NCI-H2227 treated with DMSO at 0.1 percent for 48 hours (cell line): ENCODE data around the gene ADIRF.
"Not testable (repeated sequence)": the region's sequence is repeated elsewhere in the genome, so short reads cannot be mapped to it uniquely, and the experiment has no call there.

Experiments
- DNase-seq: peaks from one replicate; lab custom pipeline; 2025; lab: John Stamatoyannopoulos, UW

Gene ADIRF

DNA sequence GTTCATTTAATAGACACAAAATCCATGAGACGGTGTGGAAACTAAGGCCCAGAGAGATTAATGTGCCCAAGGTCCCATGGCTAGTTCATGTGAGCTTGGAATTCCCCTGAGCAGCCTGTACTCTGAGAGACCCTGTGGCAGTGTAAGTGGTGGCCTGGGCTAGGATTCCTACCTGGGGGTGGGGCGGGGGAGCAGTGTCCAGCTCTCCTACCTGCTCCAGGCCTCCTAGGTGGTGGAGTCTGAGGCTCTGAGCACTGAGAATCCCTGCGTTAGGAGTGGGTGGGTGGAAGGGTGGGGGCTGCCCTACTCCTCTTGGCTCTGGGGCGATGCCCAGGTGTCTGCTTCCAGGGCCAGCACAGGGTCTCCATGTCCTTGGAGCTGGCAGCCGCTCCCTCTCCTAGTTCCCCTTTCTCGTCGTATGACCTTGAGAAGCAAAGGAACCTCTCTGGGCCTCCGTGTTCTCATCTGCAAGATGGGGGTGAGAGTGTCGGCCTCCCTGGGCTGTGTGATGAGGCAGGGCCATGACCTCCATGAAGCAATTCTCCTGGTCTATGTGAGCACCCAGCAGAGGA is 7.3 kb upstream of the ADIRF start:
- DNase-seq, result no peak

DNA sequence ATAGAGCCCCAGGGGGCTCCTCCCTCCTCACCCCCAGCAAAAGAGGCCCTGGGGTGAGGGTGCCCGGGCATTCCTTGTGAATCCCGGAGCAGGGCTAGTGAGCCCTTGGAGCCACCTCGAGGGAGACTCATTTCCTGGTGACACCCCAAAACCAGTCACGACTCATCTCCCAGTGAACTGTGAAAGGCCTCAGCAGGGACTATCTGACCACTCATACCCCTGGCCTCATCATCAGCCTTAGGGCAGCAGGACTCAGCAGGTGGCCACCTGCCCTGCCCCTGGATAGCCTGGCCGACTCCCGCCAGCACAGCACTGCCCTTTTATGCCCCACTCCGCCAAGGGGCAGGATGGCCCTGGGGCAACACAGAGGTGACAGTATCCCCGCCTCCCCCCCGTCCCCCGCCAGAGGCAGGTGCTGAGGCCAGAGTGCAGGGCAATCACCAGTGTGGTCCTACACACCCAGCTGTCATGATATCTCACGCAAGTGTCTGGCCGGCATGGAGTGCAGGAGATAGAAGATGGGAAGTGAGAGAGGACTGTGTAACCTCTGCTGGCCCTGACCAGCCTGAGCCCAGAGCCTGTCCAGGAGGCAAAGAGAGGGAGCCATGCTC is 6.7 kb upstream of the ADIRF start:
- DNase-seq, result no peak

DNA sequence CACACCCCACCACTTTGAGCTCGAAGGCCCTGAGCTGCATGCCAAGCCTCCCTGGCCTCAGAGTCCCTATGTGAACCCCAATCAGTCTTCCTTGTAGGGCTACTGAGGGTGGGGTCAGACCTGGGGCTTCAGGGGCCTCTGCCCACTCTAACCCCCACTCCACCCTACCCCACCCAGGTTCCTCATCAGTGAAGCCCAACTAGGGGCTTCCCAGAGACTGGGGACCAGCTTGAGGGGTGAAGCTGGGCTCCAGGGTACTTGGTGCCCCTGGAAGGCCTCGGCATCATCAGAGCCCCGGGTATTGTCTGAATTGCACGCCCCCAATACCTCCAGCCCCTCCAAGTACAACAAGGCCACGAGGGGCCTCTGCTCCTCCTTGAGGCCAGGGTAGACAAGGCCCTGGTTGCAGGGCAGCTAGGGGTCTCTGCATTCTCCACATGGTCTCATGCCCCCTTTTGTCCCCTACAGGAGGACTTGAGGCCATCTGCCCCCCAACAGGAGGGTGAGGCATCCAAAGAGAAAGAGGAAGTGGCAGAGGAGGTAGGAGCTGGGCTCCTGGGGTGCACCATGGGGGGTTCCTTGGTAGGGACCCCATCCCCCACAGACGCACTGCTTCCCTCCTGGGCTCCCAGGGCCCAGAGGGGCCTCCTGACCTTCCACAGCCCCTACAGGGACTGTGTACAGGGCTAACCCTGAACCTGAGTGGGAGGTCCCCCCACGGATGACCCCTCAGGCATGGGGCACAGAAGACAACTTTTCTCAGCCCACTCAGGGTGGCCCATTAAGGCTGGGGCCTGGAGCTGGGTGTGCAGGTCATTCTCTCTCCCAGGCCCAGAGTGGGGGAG is 5.9 kb upstream of the ADIRF start:
- DNase-seq, result no peak

DNA sequence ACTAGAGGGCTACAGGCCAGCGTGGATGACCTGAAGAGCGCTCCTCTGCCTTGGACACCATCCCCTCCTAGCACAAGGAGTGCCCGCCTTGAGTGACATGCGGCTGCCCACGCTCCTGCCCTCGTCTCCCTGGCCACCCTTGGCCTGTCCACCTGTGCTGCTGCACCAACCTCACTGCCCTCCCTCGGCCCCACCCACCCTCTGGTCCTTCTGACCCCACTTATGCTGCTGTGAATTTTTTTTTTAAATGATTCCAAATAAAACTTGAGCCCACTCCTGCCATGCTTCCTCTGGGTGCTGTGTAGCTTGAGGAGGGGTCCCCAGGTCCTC is 5.3 kb upstream of the ADIRF start:
- DNase-seq, result no peak

DNA sequence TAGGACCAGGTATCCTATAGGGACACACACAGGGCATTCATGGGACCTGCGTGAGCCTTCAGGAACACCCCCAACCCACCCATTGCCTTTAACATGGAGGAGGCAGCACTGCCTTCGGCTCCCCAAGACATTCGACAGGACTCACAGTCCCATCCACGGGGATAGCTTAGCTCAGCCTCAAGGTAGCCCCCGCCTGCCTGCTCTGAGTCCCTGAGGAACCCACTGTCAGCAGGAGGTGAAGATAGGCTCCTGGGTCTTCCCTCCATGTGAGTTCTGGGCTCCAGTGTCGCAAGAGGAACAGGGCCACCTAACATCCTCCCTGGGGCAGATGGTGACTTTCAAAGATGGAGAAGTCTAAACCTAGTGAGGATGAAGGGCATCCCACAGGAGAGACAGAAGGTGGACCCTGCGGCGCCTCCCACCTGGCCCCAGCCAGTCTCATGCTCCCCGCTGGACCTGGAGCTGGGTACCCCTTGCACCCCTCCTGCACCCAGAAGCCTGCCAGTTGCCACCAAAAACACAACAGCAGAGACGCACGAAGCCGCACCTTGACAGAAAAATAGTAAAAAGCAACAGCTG is 4.9 kb upstream of the ADIRF start:
- DNase-seq, result no peak

DNA sequence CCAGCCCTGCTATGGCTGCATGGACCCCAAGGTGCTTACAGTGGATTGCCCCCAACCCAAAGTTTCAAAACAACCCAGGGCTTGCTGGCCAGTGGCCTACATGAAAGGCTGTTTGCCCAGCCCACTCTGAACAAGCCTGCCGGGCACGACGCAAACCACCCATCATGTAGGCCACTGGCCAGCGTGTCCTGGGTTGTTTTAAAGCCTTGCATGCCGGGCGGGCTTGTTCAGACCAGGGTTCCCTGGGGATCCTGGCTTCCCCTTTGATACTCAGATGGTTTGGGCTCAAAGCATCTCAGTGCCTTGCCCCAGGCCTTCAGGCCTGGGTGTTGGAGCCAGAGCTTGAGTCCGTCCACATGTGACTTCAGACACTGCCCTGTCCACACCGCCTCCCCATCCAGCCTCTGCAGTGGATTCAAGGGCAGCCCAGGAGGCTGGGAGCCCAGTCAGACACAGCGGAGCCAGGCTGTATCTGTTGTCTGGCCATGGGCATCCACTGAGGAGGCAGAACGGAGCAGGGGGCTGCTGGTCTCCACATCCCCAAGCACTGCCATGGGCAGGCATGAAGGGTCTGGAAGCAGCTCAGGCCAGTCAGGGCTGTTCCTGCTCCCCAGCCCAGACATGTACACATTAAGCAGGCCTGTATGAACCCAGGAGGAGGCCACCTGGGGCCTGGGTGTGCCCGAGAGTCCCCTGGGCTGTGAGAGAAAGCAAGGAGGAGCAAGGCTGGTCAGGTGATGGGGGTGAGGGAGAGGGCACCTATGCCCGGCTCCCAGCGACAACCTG is 4.0 kb upstream of the ADIRF start:
- DNase-seq, result no peak

DNA sequence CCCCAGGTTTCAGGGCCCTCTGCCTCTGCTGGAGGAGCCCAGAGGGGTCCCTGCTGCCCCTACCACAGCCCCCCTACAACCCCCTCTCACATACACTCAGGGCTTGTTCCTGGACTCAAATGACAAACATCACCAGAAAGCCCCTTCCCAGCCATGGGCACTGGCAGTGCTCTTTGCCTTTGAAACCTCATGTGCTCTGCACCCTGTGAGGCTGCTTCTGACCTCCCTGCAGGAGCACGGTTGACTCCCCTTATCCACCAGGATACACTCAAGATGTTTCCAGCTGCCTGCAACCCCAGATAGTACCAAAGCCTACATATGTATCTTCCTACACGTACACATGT is 3.5 kb upstream of the ADIRF start:
- no peak for DNase-seq

DNA sequence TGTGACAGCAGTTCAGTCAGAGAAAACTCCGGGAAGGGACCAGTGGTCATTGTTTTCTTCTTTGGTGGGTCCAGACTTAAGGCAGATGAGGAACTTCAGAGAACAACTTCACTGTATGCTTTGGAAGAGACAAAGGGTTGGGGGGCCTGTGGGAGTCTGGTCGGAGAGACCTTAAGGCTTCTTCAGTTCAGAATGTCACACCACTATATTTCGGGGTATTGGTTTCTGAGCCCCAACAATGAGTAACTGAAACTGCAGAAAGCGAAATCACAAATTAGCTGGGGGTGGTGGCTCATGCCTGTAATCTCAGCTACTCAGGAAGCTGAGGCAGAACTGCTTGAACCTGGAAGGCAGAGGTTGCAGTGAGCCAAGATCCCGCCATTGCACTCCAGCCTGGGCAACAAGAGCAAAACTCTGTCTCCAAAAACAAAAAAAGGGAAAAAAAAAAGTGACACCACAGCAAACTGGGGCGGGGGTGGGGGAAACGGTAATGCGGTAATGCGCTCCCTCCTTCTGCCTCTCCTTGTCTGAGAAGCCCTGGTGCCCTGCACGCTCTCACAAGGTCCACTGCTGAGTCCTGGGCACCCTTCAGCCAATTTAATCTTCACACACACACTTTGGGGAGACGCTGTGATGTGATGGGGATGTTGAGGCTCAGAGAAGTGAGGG is 2.2 kb upstream of the ADIRF start:
- DNase-seq, result no peak

DNA sequence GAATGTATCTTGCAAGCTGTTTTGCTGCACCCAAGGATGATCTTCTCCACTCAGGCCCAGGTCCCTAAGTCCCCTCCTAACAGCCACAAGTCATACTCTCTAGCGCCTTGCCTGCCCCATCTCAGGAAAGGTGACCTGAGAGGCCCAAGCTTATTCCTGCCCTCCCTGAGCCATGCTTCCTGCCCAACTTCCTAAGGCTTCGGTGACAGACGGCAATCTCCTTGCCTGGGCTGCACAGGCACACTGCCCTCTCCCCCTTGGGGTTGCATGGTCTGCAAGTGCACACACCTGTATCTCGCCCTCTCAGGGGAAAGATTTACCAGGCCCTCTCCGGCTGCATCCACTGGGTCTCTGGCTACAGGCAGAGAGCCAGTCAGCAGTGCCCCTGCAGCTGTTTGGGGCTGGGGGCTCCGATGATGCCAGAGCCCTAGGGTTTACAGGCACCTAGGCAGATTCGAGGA is 771 bp upstream of the ADIRF start:
- no peak for DNase-seq

DNA sequence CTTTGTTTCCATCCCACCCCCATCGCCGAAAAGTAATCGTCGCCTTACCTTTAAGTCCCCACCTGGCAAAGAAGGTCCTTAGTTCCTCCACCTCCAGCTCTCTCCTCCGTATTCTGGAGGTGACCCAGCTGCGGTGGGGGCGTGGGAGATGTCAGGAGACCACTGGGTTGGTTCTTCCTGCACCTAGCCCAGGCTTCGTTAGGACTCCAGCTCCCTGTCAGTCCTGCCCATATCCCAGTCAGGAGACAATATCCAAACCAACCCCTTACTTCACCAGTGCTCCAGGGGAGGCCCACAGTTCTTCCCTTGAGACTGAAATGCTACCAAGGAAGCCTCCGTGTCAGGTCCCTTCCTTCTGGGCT is 693 bp downstream of the ADIRF start:
- no peak for DNase-seq

DNA sequence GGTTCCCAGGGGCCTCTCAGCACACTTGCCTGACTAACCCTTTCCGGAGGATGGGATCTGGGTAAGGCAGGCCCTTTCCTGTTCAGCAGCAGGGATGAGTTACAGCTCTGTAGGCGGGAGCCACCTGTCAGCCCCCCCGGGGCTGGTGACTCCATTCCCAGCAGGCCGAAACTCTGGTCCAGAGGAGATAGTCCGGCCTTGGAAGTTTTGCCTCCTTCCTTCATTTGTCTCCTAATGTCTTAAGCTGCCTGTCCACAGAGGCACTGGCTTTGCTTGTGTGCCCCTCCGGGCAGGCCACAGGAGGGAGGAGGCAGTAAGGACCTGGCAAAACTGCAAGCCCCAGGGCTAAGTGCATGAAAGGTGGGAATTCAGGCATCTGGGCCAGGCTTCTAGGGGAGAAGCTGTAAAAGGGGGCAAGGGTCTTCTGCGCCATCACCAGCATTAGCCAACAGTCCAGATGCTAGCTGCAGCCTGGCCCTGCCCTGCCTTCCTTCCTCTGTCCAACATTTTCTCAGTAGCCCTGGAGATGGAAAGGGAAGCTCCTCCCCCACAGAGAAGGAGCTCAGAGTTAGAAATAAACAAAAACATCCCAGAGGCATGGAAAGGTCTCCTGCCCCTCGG is 1.2 kb downstream of the ADIRF start:
- no peak for DNase-seq

DNA sequence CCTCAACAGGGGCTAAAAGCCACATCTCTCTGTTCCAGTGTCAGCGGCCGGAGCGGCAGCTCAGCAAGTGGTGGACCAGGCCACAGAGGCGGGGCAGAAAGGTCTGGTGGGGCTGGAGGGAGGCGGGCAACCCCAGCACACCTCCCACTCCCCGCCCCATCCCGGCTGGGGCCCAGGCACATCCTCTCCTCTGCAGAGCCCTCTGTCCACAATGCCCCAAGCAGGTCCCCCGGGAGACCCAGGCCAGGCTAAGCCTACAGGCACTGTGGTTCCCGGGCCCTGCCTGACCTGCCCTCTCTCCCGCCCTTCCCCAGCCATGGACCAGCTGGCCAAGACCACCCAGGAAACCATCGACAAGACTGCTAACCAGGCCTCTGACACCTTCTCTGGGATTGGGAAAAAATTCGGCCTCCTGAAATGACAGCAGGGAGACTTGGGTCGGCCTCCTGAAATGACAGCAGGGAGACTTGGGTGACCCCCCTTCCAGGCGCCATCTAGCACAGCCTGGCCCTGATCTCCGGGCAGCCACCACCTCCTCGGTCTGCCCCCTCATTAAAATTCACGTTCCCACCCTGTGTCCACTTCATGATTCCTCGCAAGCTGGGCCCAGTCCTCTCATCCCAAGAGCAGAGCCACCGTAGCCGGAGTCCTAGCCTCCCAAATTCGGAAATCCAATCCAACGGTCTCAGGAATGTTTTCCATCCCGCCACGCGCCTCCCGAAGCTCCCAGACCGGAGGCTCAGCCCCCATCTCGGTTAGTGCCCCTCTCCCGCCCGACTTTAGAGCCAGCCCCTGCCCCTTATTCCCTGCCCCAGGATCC is 2.1 kb downstream of the ADIRF start:
- DNase-seq, result peak; percentile 3

DNA sequence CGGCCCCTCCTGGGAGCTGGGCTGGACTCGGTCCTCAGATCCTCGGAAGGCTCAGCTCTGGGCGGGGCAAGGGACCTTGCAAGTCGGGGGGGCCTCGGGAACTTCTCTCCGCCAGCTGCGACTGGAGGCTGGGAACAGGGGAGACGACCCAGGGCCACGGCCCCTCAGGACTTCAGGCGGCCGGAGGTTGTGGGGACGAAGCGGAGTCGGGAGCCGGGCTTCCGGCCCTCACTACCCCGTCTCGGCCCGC is 2.6 kb downstream of the ADIRF start:
- DNase-seq, result no peak

DNA sequence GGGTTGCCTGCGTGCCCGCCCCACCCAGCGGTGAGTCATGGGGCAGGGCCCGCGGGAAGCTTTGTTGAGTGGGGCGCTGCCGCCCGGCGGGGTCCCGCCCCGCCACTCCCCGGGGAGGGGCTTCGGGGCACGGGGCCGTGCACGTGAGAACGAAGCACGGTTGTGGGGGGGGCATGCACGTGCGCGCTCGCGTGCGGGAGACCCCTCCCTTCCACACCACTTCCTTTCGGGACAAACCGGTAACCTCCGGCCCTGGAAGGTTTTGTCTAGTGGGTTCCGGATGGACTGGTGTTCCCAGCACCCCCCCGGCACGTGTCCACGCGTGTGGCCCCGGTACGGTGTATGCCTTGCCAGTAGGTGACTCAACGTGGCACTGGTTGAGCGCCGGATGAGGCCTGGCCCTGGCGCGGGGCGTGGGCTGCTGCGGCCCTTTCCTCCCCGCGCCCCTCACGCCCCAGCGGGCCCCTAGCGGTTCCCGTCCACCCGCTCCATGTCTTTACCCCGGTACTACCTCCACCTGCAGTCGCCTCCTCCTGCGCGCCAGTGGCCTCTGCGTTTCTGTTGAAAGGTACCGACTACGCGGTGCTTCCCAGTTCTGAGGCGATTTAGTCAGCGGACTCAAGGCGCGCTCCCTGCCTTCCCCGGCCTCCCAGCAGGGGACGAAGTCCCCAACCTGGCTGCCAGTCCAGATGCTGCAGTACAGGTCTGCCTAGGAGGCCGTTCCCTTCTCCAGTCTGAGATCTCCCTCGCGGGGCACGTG is 3.1 kb downstream of the ADIRF start:
- peak; percentile 53 for DNase-seq

DNA sequence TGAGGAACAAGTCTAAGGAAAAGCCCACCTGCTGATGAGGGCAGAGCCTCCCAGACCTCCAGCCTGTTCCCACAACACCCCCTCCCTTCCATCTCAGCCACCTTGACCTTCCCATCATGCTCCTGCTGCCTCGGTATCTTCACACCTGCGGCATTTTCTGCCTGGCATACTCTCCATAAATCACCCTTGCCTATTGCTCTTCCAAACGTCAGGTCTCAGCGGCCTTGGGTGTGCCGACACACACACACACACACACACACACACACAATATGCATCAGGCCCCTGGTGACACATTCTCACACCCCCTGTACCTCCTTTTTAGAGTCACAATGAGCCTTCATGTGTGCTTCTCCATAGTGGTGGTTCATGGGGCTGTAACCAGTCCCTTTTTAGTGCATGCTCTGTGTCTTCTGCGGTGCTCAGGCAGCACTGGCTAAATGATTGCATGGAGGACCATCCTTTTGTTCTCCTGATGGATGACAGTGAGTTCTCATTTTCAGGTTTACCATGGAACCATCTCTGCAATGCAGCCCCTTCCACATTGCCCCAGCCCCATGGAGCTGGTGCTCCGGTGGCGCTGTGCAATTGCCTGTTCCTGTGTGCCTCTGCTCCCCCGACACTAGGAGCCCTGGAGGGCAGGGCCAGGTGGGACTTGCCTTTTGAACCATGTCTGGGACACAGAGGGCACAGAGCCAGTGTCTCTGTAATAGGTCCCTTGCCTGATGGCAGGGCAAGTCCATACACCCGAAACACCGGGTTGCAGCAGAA is 4.5 kb downstream of the ADIRF start:
- DNase-seq, result no peak

DNA sequence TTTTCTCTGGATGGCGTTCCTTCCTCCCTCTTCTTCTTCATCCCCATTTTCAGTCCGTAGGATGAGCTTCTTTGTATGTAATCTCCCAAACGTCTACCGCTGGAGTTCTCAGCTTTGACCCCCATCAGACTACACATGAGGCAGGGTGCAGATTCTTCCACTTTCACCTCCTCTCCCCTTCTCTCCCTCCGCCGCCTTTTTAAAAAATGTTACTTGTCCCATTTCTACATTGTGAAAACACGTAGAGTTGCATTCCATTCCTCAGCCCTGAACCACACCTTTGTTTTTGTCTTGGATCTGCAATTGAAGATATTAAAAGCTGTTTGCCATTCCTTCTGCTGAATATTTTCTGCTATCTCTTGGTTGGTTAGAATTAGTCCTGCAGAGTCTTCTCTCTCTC is 6.2 kb downstream of the ADIRF start:
- DNase-seq, result no peak

DNA sequence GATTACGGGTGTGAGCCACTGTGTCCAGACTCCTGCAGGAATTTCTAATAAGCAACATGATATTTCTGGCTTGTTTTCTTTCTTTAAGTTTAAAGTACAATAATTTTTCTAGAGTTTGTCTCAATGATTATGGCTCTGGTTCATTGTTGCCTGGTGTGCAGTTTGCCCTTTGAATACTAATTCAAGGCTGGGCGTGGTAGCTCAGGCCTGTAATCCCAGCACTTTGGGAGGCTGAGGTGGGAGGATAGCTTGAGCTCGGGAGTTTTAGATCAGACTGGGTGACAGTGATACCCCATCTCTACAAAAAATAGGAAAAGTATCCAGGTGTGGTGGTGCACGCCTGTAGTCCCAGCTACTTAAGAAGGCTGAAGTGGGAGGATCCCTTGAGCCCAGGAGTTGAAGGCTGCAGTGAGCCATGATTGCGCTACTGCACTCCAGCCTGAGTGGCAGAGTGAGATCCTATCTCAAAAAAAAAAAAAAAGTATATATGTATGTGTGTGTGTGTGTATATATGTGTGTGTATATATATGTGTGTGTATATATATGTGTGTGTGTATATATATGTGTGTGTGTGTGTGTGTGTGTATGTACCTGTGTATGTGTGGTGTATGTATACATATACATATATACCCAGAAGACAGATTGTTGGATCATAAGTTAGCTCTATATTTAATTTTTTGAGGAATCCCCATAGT is 8.2 kb downstream of the ADIRF start:
- no peak for DNase-seq

DNA sequence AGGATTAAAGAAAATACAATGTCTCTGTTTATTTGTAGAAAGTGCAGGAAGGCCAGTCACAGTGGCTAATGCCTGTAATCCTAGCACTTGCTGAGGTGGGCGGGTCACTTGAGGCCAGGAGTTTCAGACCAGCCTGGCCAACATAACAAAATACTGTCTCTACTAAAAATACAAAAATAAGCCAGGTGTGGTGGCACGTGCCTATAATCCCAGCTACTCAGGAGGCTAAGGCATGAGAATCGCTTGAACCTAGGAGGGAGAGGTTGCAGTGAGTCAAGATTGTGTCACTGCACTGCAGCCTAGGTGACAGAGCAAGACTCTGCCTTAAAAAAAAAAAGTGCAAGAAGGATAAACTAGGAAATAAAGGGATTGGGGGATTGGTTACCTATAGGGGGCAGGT is 10.2 kb downstream of the ADIRF start:
- DNase-seq, result not testable (repeated sequence)

DNA sequence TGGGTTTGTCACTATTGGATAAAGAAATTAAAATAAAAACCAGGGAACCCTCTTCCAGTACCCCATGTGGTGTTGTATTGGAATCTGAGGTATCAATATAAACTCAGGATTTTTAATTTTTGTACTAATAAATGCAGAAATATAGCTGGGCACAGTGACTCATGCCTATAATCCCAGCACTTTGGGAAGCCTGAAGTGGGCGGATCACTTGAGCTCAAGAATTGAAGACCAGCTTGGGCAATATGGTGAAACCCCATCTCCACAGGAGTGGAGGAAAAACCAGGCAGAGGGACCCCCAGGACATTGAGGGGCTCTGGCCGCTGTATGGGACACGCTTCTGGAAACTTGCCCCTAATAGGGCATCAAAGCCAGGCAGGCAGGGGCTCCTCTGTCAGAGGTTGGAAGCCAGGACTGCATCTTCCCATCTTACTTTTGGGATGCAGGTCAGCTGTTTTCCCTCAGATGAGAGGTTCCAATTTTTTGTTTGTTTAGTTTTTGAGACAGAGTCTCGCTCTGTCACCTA is 11.1 kb downstream of the ADIRF start:
- no peak for DNase-seq
